Activated T-cell treated with anti-CD3 and anti-CD28 coated beads, Interleukin-2, amount 50 U/mL, for 72 hours (primary cell): ENCODE data around the gene SBNO1. TPM values are rescaled to one million over a fixed set of nuclear protein-coding genes. Genes with fewer than 3 reads are reported as not detected.
"Not testable (repeated sequence)": the region's sequence is repeated elsewhere in the genome, so short reads cannot be mapped to it uniquely, and the experiment has no call there.

ENCODE experiments used
- ATAC-seq, 2 donors: fragments of 150-1000 bp; cut with Tn5 transposase; replicated peaks in 1 of 2; 2 replicates each; pipeline ENCODE4 v1.10.0; 2021; ENCODE audit warnings: moderate library complexity in 2 of 2, mild to moderate bottlenecking in 1 of 2
- DNase-seq, 2 donors: peaks; one replicate each; pipeline ENCODE4 v3.0.0; 2021 to 2022; ENCODE audit warnings: mixed read lengths in 1 of 2
- H3K27ac Mint-ChIP-seq: one replicate; pipeline ENCODE4 v1.8.0; 2022; ENCODE audit warnings: mild to moderate bottlenecking, moderate library complexity, mixed read lengths
- H3K27me3 Mint-ChIP-seq: one replicate; pipeline ENCODE4 v1.8.0; 2022; ENCODE audit warnings: low read depth, mixed read lengths
- H3K36me3 Mint-ChIP-seq, 2 donors: one replicate each; pipeline ENCODE4 v1.8.0; 2022; ENCODE audit warnings: mixed read lengths in 2 of 2, mild to moderate bottlenecking in 1 of 2; ENCODE audit not compliant: insufficient read depth in 2 of 2
- H3K4me1 Mint-ChIP-seq: one replicate; pipeline ENCODE4 v1.8.0; 2022; ENCODE audit warnings: low read depth, mixed read lengths
- H3K4me3 Mint-ChIP-seq, 2 donors: one replicate each; pipeline ENCODE4 v1.8.0; 2022; ENCODE audit warnings: mild to moderate bottlenecking in 2 of 2, mixed read lengths in 2 of 2, moderate library complexity in 2 of 2
- H3K9me3 Mint-ChIP-seq, 2 donors: one replicate each; pipeline ENCODE4 v1.8.0; 2022; ENCODE audit warnings: mixed read lengths in 2 of 2
- total RNA-seq, 2 donors: library from RNA; stranded (reverse); gene quantifications; one replicate each; pipeline ENCODE4 v1.2.3, GENCODE V29; 2022

The SBNO1 gene
- total RNA-seq, 2 donors from 2014 or later = 38.5 to 41.6 TPM

DNA sequence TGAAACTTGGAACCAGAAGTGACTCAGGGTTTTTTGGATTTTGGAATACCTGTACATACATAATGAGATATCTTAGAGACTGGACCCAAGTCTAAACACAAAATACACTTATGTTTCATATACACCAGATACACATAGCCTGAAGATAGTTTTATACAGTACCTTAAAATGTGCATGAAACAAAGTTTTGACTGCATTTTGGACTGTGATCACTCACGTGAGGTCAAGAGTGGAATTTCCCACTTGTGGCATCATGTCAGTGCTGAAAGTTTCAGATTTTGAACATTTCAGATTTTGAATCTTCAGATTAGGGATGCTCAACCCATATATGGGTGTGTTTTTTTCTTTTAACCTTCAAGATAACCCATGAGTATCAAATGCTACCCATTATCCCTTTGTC is 6.6 kb downstream of the SBNO1 start:
- Mint-ChIP-seq H3K36me3 (peaks cover 0 to 5% of the 10 kb centered on the region in 2 donors), H3K27ac (peak overlapping the region; percentile 66), H3K9me3 (no peaks in the 10 kb centered on the region), H3K4me1 (peaks cover 56% of the 10 kb centered on the region), H3K27me3 (no peaks in the 10 kb centered on the region), H3K4me3 (peak overlapping the region; percentile 9 to 61)
- DNase-seq (no peak), ATAC-seq (peak; percentile 64 to 73)

DNA sequence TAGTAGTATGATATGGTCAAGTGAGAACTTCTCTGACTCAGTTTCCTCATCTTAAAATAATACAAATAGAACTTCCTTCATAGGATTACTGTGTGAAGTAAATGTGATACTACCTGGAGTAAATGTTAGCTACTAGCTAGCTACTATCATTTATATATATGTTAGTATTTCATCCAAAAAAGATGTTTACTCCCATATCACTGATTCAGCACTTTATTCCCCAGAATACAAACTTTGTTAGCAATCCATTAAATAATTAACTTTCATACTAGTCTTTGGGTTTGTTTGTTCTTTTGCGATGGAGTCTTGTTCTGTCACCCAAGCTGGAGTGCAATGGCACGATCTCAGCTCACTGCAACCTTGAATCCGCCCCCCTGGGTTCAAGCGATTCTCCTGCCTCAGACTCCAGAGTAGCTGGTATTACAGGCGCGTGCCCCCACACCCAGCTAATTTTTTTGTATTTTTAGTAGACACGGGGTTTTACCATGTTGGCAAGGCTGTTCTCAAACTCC is 8.4 kb downstream of the SBNO1 start:
- Mint-ChIP-seq H3K9me3 (no peaks in the 10 kb centered on the region), H3K4me3 (no peak overlapping the region), H3K4me1 (peaks cover 68% of the 10 kb centered on the region), H3K27ac (no peak overlapping the region), H3K27me3 (no peaks in the 10 kb centered on the region), H3K36me3 (peaks cover 0 to 5% of the 10 kb centered on the region in 2 donors)
- ATAC-seq = no peak
- no peak for DNase-seq

DNA sequence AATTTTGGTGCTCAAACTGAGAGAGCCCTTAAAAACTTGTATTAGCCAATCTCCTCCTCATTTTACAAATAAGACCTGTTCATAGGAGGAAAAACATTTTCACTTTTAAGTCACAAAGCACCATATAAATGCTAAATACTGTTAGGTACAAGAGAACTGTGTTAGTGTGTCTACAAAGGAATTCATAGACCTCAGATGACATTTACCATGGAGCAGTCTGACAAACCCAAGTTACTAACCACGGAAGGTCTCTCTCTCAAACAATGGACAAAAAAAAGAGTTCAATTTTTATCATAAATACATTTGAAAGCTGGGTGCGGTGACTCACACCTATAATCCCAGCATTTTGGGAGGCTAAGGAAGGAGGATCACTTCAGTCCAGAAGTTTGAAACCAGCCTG is 10.0 kb downstream of the SBNO1 start:
- H3K27me3 Mint-ChIP-seq = no peaks in the 10 kb centered on the region
- DNase-seq = no peak
- ATAC-seq = no peak
- peaks cover 64% of the 10 kb centered on the region for H3K4me1 Mint-ChIP-seq
- H3K36me3 Mint-ChIP-seq = peaks cover 0 to 5% of the 10 kb centered on the region in 2 donors
- no peaks in the 10 kb centered on the region for H3K9me3 Mint-ChIP-seq
- no peak overlapping the region for H3K4me3 Mint-ChIP-seq
- no peak overlapping the region for H3K27ac Mint-ChIP-seq

DNA sequence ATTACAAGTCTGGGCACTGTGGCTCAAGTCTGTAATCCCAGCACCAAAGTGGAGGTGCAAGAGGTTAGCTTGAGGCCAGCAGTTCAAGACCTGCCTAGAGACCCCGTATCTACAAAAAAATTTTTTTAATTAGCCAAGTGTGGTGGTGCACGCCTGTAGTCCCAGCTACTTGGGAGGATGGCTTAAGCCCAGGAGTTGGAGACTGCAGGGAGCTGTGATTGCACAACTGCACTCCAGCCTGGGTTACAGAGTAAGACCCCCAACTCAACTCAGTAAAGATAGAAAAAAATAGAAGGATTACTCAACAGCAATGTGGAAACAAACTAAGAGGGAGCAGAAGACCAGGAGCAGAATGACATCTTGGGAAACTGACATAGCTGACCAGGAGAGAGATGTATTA is 13.3 kb downstream of the SBNO1 start:
- Mint-ChIP-seq H3K9me3 (no peaks in the 10 kb centered on the region), H3K27me3 (no peaks in the 10 kb centered on the region), H3K4me1 (peaks cover 45% of the 10 kb centered on the region), H3K36me3 (peaks cover 1 to 7% of the 10 kb centered on the region in 2 donors), H3K27ac (peak overlapping the region; percentile 67), H3K4me3 (no peak overlapping the region)
- no peak for ATAC-seq
- no peak for DNase-seq

GRCh38 chr12:123346946-123347345 is 17.7 kb downstream of the SBNO1 start:
- DNase-seq (no peak), ATAC-seq (no peak)
- Mint-ChIP-seq H3K4me3 (no peak overlapping the region), H3K9me3 (no peaks in the 10 kb centered on the region), H3K27ac (no peak overlapping the region), H3K36me3 (peaks cover 6 to 24% of the 10 kb centered on the region in 2 donors), H3K4me1 (peaks cover 8% of the 10 kb centered on the region), H3K27me3 (no peaks in the 10 kb centered on the region)

DNA sequence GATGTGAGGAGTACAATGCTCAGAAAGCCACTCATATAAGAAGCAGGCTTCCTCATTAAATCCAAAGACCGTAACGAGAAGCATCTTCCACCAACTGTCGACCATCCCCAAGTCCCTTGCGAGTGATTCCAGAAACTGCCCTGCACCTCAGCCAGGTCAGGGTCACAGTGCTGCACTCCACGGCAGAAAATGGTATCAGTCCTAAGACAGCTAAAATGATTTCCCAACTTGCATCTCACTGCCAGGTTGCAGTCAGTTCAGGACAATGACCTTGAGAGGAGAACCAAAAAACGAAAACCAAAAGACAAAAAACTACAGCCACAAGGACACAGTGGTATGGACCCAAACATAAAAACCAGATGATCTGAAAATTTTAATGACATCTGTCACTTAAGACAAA is 20.6 kb downstream of the SBNO1 start:
- DNase-seq (no peak), ATAC-seq (no peak)
- peaks cover 5% of the 10 kb centered on the region for H3K4me1 Mint-ChIP-seq
- H3K9me3 Mint-ChIP-seq = no peaks in the 10 kb centered on the region
- no peaks in the 10 kb centered on the region for H3K27me3 Mint-ChIP-seq
- H3K36me3 Mint-ChIP-seq = peaks cover 14 to 32% of the 10 kb centered on the region in 2 donors
- no peak overlapping the region for H3K4me3 Mint-ChIP-seq
- H3K27ac Mint-ChIP-seq = no peak overlapping the region

- Mint-ChIP-seq H3K27me3 (no peaks in the 10 kb centered on the region), H3K9me3 (no peaks in the 10 kb centered on the region), H3K27ac (no peak overlapping the region), H3K4me1 (peaks cover 5% of the 10 kb centered on the region), H3K4me3 (no peak overlapping the region), H3K36me3 (peaks cover 13 to 25% of the 10 kb centered on the region in 2 donors)
- no peak for ATAC-seq
- DNase-seq = no peak
Observed at GRCh38 chr12:123337070-123337469, 27.6 kb downstream of the SBNO1 start.

DNA sequence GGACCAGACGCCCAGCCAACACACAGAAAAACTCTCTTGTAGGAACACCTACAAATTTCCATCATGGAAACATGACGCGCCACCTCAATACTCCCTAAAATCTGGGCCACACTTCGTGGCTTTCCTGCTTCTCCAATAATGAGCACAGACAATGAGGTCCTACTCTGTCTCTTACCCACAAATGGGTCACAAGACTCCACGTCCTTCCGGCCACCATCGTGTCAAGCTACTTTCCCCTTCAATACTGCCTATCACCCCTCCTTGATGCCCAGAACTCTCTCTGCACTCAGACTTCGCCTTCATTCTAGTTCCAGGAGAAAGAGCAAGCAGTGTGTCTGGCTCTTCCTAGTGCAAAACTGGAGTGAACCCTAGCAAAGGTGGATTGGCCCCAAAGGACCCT is 28.1 kb downstream of the SBNO1 start:
- no peak for DNase-seq
- no peak for ATAC-seq
- peaks cover 5% of the 10 kb centered on the region for H3K4me1 Mint-ChIP-seq
- no peaks in the 10 kb centered on the region for H3K27me3 Mint-ChIP-seq
- no peaks in the 10 kb centered on the region for H3K9me3 Mint-ChIP-seq
- H3K36me3 Mint-ChIP-seq = peaks cover 13 to 25% of the 10 kb centered on the region in 2 donors
- H3K4me3 Mint-ChIP-seq = no peak overlapping the region
- H3K27ac Mint-ChIP-seq = peak overlapping the region; percentile 9

GRCh38 chr12:123335490-123335889 is 29.2 kb downstream of the SBNO1 start:
- no peak overlapping the region for H3K27ac Mint-ChIP-seq
- peaks cover 5% of the 10 kb centered on the region for H3K4me1 Mint-ChIP-seq
- no peak overlapping the region for H3K4me3 Mint-ChIP-seq
- H3K27me3 Mint-ChIP-seq = no peaks in the 10 kb centered on the region
- ATAC-seq (no peak), DNase-seq (no peak)
- peaks cover 12 to 26% of the 10 kb centered on the region in 2 donors for H3K36me3 Mint-ChIP-seq
- H3K9me3 Mint-ChIP-seq = no peaks in the 10 kb centered on the region

DNA sequence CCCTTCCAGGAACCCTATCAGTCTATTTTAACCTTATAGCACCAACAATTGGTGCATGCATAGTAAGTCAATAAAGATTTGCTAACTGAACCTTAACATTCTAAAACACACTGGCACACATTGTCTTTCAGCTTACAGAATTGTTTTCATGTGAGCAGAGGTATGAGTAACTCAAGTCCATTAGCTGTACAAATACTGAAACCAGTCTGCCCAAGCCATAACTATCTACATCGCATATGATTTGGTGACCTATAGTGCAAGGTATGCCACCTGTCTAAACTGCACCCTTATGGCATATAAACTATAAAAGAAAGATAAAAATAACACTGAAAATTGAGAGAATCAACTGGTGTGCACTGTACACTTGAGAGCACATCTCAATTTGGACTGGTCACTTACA is 34.8 kb downstream of the SBNO1 start:
- H3K9me3 Mint-ChIP-seq = no peaks in the 10 kb centered on the region
- no peak for DNase-seq
- peaks cover 2 to 22% of the 10 kb centered on the region in 2 donors for H3K36me3 Mint-ChIP-seq
- H3K27ac Mint-ChIP-seq = no peak overlapping the region
- H3K4me1 Mint-ChIP-seq = no peaks in the 10 kb centered on the region
- no peaks in the 10 kb centered on the region for H3K27me3 Mint-ChIP-seq
- ATAC-seq = no peak
- H3K4me3 Mint-ChIP-seq = no peak overlapping the region

DNA sequence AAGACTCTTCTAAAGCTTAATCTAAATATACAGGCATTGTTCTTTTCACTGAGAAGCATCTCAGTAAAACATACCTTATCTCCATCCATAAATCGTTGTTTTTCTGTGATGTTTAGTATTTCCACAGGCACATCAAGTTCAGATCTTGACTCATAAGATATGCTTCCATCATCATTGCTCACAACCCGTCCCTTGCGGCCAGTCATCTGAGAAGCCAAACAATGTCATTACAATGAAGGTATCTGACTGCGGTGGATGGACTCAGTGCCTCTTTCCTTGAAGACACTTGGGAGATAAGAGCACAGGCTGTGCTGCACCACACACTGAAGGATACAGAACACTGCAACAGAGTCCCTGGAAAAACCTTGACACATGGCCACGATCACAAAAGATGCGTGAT is 44.8 kb downstream of the SBNO1 start:
- H3K4me1 Mint-ChIP-seq = no peaks in the 10 kb centered on the region

GRCh38 chr12:123319273-123319672 is 45.4 kb downstream of the SBNO1 start:
- Mint-ChIP-seq H3K27ac (no peak overlapping the region), H3K4me3 (no peak overlapping the region), H3K4me1 (no peaks in the 10 kb centered on the region), H3K27me3 (no peaks in the 10 kb centered on the region), H3K9me3 (no peaks in the 10 kb centered on the region), H3K36me3 (peaks cover 15 to 48% of the 10 kb centered on the region in 2 donors)
- no peak for DNase-seq
- ATAC-seq = no peak

More for the DNA sequence above, 44.8 kb downstream of the SBNO1 start:
- Mint-ChIP-seq H3K27me3 (no peaks in the 10 kb centered on the region), H3K9me3 (no peaks in the 10 kb centered on the region), H3K27ac (no peak overlapping the region), H3K4me3 (no peak overlapping the region), H3K36me3 (peaks cover 15 to 47% of the 10 kb centered on the region in 2 donors)
- DNase-seq (no peak), ATAC-seq (no peak)

DNA sequence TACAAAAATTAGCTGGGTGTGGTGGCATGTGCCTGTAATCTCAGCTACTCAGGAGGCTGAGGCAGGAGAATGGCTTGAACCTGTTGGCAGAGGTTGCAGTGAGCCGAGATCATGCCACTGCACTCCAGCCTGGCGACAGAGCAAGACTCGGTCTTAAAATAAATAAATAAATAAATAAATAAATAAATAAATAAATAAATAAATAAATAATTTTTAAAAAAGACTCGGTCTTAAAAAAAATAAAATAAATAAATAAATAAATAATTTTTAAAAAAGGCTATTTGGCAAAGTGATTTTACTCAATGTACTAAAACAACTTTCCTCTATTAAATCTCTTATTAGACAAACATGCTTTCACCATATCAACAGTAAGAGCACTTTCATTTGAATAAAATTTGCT is 51.6 kb downstream of the SBNO1 start:
- not testable (repeated sequence) for H3K4me1 Mint-ChIP-seq, H3K4me3 Mint-ChIP-seq, ATAC-seq, H3K27ac Mint-ChIP-seq, H3K9me3 Mint-ChIP-seq, DNase-seq, H3K27me3 Mint-ChIP-seq
- H3K36me3 Mint-ChIP-seq = peaks cover 11 to 45% of the 10 kb centered on the region in 2 donors

DNA sequence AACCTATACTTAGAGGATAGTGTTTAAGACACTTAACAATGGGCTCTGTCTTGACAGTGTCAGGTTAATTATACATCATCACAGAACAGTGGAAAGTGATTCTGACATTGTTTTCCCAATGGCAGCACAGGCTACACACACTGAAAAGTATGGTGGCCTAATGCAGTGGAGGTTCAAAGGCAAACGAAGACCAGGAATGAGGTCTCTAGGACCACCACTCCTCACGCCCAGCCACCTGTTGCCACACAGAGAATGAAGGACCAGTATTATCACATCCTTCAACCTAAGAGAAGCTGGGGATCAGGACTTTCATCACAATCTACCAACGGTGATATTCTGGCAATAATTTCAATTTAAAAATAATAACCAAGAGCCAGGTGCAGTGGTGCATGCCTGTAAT is 58.4 kb downstream of the SBNO1 start:
- DNase-seq (no peak), ATAC-seq (no peak)
- Mint-ChIP-seq H3K27ac (no peak overlapping the region), H3K36me3 (peaks cover 5 to 26% of the 10 kb centered on the region in 2 donors), H3K9me3 (no peaks in the 10 kb centered on the region), H3K4me3 (no peak overlapping the region), H3K27me3 (no peaks in the 10 kb centered on the region), H3K4me1 (no peaks in the 10 kb centered on the region)
